Keratinocyte (primary cell): ENCODE results near the gene PRKAA1.

ENCODE experiments used
- EZH2 ChIP-seq: IDR thresholded peaks from one replicate; pipeline ENCODE4 v1.6.1; 2012; ENCODE audit warnings: inconsistent platforms, mild to moderate bottlenecking, low read length, moderate library complexity
- TF ChIP-seq, protein P1 (sequence below), 3 experiments: IDR thresholded peaks in 1 of 3; conservative IDR thresholded peaks in 1 of 3; optimal IDR thresholded peaks in 1 of 3; 2 replicates in 2 of 3; 3 replicates in 1 of 3; pipeline versions ENCODE3 to v1.5.1; 2011; ENCODE audit warnings: low read length in 3 of 3, mild to moderate bottlenecking in 3 of 3, moderate library complexity in 2 of 3, control low read depth in 1 of 3, inconsistent platforms in 1 of 3; ENCODE audit not compliant: insufficient read depth in 2 of 3; ENCODE audit errors: extremely low read depth in 1 of 3

DNA sequence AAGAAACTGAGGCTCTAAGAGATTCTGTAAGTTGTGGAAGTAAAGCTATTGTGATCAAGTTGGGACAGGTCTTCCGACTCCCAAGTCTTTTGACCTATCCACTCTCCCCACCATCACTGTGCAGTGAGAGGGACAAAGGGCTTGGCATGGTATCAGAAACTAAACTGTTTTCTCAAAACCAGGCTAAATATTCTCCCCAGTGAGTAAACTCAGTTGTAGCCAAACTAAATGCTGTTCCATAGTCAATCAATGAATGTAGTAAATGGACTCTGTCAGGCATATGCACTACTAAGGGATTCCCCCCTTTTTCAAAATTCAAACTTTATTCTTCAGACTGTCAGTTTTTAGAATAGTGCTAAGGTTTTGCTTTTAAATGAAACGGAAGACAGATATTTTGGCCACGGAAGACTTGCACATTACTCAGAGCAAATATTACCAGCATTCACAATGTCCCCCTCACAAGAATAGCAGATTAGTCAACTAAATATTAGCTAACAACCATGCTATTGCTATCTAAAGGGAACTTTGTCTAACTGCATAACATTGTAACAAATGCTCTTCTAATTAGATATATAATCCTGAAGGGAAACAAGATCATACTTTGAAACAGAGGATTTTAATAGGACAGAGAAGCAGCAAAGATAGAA is 7.1 kb downstream of the PRKAA1 start:
- TF ChIP-seq, protein P1, sequence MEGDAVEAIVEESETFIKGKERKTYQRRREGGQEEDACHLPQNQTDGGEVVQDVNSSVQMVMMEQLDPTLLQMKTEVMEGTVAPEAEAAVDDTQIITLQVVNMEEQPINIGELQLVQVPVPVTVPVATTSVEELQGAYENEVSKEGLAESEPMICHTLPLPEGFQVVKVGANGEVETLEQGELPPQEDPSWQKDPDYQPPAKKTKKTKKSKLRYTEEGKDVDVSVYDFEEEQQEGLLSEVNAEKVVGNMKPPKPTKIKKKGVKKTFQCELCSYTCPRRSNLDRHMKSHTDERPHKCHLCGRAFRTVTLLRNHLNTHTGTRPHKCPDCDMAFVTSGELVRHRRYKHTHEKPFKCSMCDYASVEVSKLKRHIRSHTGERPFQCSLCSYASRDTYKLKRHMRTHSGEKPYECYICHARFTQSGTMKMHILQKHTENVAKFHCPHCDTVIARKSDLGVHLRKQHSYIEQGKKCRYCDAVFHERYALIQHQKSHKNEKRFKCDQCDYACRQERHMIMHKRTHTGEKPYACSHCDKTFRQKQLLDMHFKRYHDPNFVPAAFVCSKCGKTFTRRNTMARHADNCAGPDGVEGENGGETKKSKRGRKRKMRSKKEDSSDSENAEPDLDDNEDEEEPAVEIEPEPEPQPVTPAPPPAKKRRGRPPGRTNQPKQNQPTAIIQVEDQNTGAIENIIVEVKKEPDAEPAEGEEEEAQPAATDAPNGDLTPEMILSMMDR (optimal IDR thresholded peaks at IDR 0.05 in 1 of 3, IDR thresholded peaks at IDR 0.05 in 1 of 3, conservative IDR thresholded peaks at IDR 0.05 in 1 of 3; ENCODE audit: extremely low read depth in 1 of 3, insufficient read depth in 2 of 3, low read length in 3 of 3): no peak
- no peak for TF ChIP-seq EZH2
